Activated naive CD4-positive, alpha-beta T cell treated with anti-CD3 and anti-CD28 coated beads, Interleukin-2, amount 50 U/mL, for 24 hours (primary cell): ENCODE measurements around the gene VAMP3.
A peak's percentile ranks its signal among the peaks of the same experiment; 100 is the strongest.

ENCODE experiments used
- H3K27ac Mint-ChIP-seq: one replicate; pipeline ENCODE4 v1.8.0; 2021; ENCODE audit warnings: mild to moderate bottlenecking, mixed read lengths
- H3K27me3 Mint-ChIP-seq: one replicate; pipeline ENCODE4 v1.8.0; 2021; ENCODE audit warnings: mixed read lengths
- H3K36me3 Mint-ChIP-seq: one replicate; pipeline ENCODE4 v1.8.0; 2021; ENCODE audit warnings: mixed read lengths
- H3K4me1 Mint-ChIP-seq: one replicate; pipeline ENCODE4 v1.8.0; 2021; ENCODE audit warnings: mixed read lengths
- H3K4me3 Mint-ChIP-seq: one replicate; pipeline ENCODE4 v1.8.0; 2021; ENCODE audit warnings: mild to moderate bottlenecking, mixed read lengths
- H3K9me3 Mint-ChIP-seq: one replicate; pipeline ENCODE4 v1.8.0; 2021; ENCODE audit warnings: mixed read lengths

VAMP3 gene

GRCh38 chr1:7752512-7753417, 18.3 kb upstream of the VAMP3 start:
- peak overlapping the region; percentile 65 for H3K4me3 Mint-ChIP-seq

GRCh38 chr1:7753641-7754040, 17.5 kb upstream of the VAMP3 start:
- H3K27me3 Mint-ChIP-seq: peaks cover 8% of the 10 kb centered on the region

More at GRCh38 chr1:7752512-7753417, 18.3 kb upstream of the VAMP3 start:
- Mint-ChIP-seq H3K9me3 (no peaks in the 10 kb centered on the region), H3K27ac (no peak overlapping the region), H3K4me1 (peaks cover 25% of the 10 kb centered on the region), H3K27me3 (peaks cover 8% of the 10 kb centered on the region), H3K36me3 (no peaks in the 10 kb centered on the region)

GRCh38 chr1:7754234-7754633, 16.9 kb upstream of the VAMP3 start:
- H3K27me3 Mint-ChIP-seq: peaks cover 8% of the 10 kb centered on the region
- peaks cover 25% of the 10 kb centered on the region for H3K4me1 Mint-ChIP-seq
- H3K4me3 Mint-ChIP-seq: no peak overlapping the region
- no peak overlapping the region for H3K27ac Mint-ChIP-seq
- H3K36me3 Mint-ChIP-seq: no peaks in the 10 kb centered on the region
- H3K9me3 Mint-ChIP-seq: no peaks in the 10 kb centered on the region

More at GRCh38 chr1:7753641-7754040, 17.5 kb upstream of the VAMP3 start:
- no peak overlapping the region for H3K4me3 Mint-ChIP-seq
- H3K4me1 Mint-ChIP-seq: peaks cover 25% of the 10 kb centered on the region
- H3K36me3 Mint-ChIP-seq: no peaks in the 10 kb centered on the region
- no peak overlapping the region for H3K27ac Mint-ChIP-seq
- H3K9me3 Mint-ChIP-seq: no peaks in the 10 kb centered on the region

- Mint-ChIP-seq H3K27ac (no peak overlapping the region), H3K4me1 (peaks cover 25% of the 10 kb centered on the region), H3K36me3 (no peaks in the 10 kb centered on the region)
These were observed 15.6 kb upstream of the VAMP3 start for GRCh38 chr1:7755448-7755847.

GRCh38 chr1:7760245-7760644, 10.9 kb upstream of the VAMP3 start:
- H3K9me3 Mint-ChIP-seq: no peaks in the 10 kb centered on the region
- H3K27ac Mint-ChIP-seq: no peak overlapping the region
- H3K36me3 Mint-ChIP-seq: no peaks in the 10 kb centered on the region
- peaks cover 1% of the 10 kb centered on the region for H3K27me3 Mint-ChIP-seq
- no peak overlapping the region for H3K4me3 Mint-ChIP-seq
- H3K4me1 Mint-ChIP-seq: no peaks in the 10 kb centered on the region

More at GRCh38 chr1:7755448-7755847, 15.6 kb upstream of the VAMP3 start:
- H3K4me3 Mint-ChIP-seq: no peak overlapping the region
- H3K9me3 Mint-ChIP-seq: no peaks in the 10 kb centered on the region
- H3K27me3 Mint-ChIP-seq: peaks cover 8% of the 10 kb centered on the region

- Mint-ChIP-seq H3K36me3 (no peaks in the 10 kb centered on the region), H3K27me3 (no peaks in the 10 kb centered on the region), H3K4me3 (no peak overlapping the region), H3K27ac (no peak overlapping the region), H3K4me1 (no peaks in the 10 kb centered on the region), H3K9me3 (no peaks in the 10 kb centered on the region)
These were observed 10.0 kb upstream of the VAMP3 start for GRCh38 chr1:7761103-7761502.

GRCh38 chr1:7767176-7767575, 3.9 kb upstream of the VAMP3 start:
- Mint-ChIP-seq H3K4me1 (peaks cover 6% of the 10 kb centered on the region), H3K4me3 (no peak overlapping the region), H3K36me3 (no peaks in the 10 kb centered on the region), H3K27ac (no peak overlapping the region), H3K9me3 (no peaks in the 10 kb centered on the region), H3K27me3 (no peaks in the 10 kb centered on the region)

- H3K9me3 Mint-ChIP-seq: no peaks in the 10 kb centered on the region
- peaks cover 20% of the 10 kb centered on the region for H3K4me1 Mint-ChIP-seq
- H3K27ac Mint-ChIP-seq: no peak overlapping the region
- H3K36me3 Mint-ChIP-seq: no peaks in the 10 kb centered on the region
- no peak overlapping the region for H3K4me3 Mint-ChIP-seq
- H3K27me3 Mint-ChIP-seq: no peaks in the 10 kb centered on the region
These were observed 2.5 kb upstream of the VAMP3 start for GRCh38 chr1:7768583-7768982.

GRCh38 chr1:7769673-7770412, 1.3 kb upstream of the VAMP3 start:
- Mint-ChIP-seq H3K27me3 (no peaks in the 10 kb centered on the region), H3K36me3 (peaks cover 4% of the 10 kb centered on the region), H3K9me3 (no peaks in the 10 kb centered on the region), H3K27ac (no peak overlapping the region), H3K4me3 (peak overlapping the region; percentile 0), H3K4me1 (peaks cover 33% of the 10 kb centered on the region)

- H3K4me3 Mint-ChIP-seq: peak overlapping the region; percentile 86
- H3K27me3 Mint-ChIP-seq: no peaks in the 10 kb centered on the region
- H3K27ac Mint-ChIP-seq: peak overlapping the region; percentile 46
- H3K4me1 Mint-ChIP-seq: peaks cover 37% of the 10 kb centered on the region
- H3K36me3 Mint-ChIP-seq: peaks cover 4% of the 10 kb centered on the region
- H3K9me3 Mint-ChIP-seq: no peaks in the 10 kb centered on the region
These were observed 463 bp upstream of the VAMP3 start for GRCh38 chr1:7770669-7770996.

GRCh38 chr1:7771823-7772299, 765 bp downstream of the VAMP3 start:
- H3K4me3 Mint-ChIP-seq: peak overlapping the region; percentile 92
- H3K9me3 Mint-ChIP-seq: no peaks in the 10 kb centered on the region
- peak overlapping the region; percentile 62 for H3K27ac Mint-ChIP-seq
- H3K27me3 Mint-ChIP-seq: no peaks in the 10 kb centered on the region
- H3K4me1 Mint-ChIP-seq: peaks cover 41% of the 10 kb centered on the region
- H3K36me3 Mint-ChIP-seq: peaks cover 4% of the 10 kb centered on the region

- Mint-ChIP-seq H3K27ac (no peak overlapping the region), H3K27me3 (no peaks in the 10 kb centered on the region), H3K4me1 (peaks cover 45% of the 10 kb centered on the region), H3K9me3 (no peaks in the 10 kb centered on the region), H3K36me3 (peaks cover 5% of the 10 kb centered on the region), H3K4me3 (no peak overlapping the region)
These were observed 6.5 kb downstream of the VAMP3 start for GRCh38 chr1:7777591-7777990.

- H3K4me1 Mint-ChIP-seq: peaks cover 45% of the 10 kb centered on the region
- H3K4me3 Mint-ChIP-seq: no peak overlapping the region
- H3K27ac Mint-ChIP-seq: no peak overlapping the region
- no peaks in the 10 kb centered on the region for H3K9me3 Mint-ChIP-seq
- H3K36me3 Mint-ChIP-seq: peaks cover 5% of the 10 kb centered on the region
- H3K27me3 Mint-ChIP-seq: no peaks in the 10 kb centered on the region
These were observed 7.1 kb downstream of the VAMP3 start for GRCh38 chr1:7778133-7778628.

GRCh38 chr1:7780976-7781375, 9.9 kb downstream of the VAMP3 start:
- no peak overlapping the region for H3K27ac Mint-ChIP-seq
- H3K9me3 Mint-ChIP-seq: no peaks in the 10 kb centered on the region
- peaks cover 5% of the 10 kb centered on the region for H3K36me3 Mint-ChIP-seq
- no peak overlapping the region for H3K4me3 Mint-ChIP-seq
- H3K4me1 Mint-ChIP-seq: peaks cover 26% of the 10 kb centered on the region
- H3K27me3 Mint-ChIP-seq: no peaks in the 10 kb centered on the region

GRCh38 chr1:7781501-7781900, 10.4 kb downstream of the VAMP3 start:
- H3K27ac Mint-ChIP-seq: no peak overlapping the region
- H3K4me3 Mint-ChIP-seq: peak overlapping the region; percentile 2
- peaks cover 8% of the 10 kb centered on the region for H3K36me3 Mint-ChIP-seq
- H3K27me3 Mint-ChIP-seq: no peaks in the 10 kb centered on the region
- peaks cover 29% of the 10 kb centered on the region for H3K4me1 Mint-ChIP-seq
- H3K9me3 Mint-ChIP-seq: no peaks in the 10 kb centered on the region
